HG02642 (cell line): ENCODE measurements around the gene GOSR1.
"Not testable (repeated sequence)": the region's sequence is repeated elsewhere in the genome, so short reads cannot be mapped to it uniquely, and the experiment has no call there.

Experiments used
- ATAC-seq: cut with Tn5 transposase; IDR thresholded peaks from one replicate; pipeline ENCODE4 v1.9.1; 2021; ENCODE audit warnings: mild to moderate bottlenecking; ENCODE audit not compliant: unreplicated experiment, poor library complexity

The GOSR1 gene

GRCh38 chr17:30537667-30538066, 60.5 kb downstream of the GOSR1 start:
- ATAC-seq = not testable (repeated sequence)

- ATAC-seq = no peak
Measured at GRCh38 chr17:30541802-30542201, 64.6 kb downstream of the GOSR1 start.

- no peak for ATAC-seq
Measured at GRCh38 chr17:30543456-30543855, 66.2 kb downstream of the GOSR1 start.

- ATAC-seq = no peak
Measured at GRCh38 chr17:30545024-30545423, 67.8 kb downstream of the GOSR1 start.

- no peak for ATAC-seq
Measured at GRCh38 chr17:30547778-30548573, 70.8 kb downstream of the GOSR1 start.

GRCh38 chr17:30549181-30549580, 72.0 kb downstream of the GOSR1 start:
- not testable (repeated sequence) for ATAC-seq

- ATAC-seq = no peak
Measured at GRCh38 chr17:30549864-30550511, 72.8 kb downstream of the GOSR1 start.

- ATAC-seq = peak; percentile 61
Measured at GRCh38 chr17:30550512-30551273, 73.5 kb downstream of the GOSR1 start.

- ATAC-seq = not testable (repeated sequence)
Measured at GRCh38 chr17:30551274-30551995, 74.2 kb downstream of the GOSR1 start.

GRCh38 chr17:30551996-30552339, 74.8 kb downstream of the GOSR1 start:
- ATAC-seq = no peak

- ATAC-seq = no peak
Measured at GRCh38 chr17:30552994-30553566, 75.9 kb downstream of the GOSR1 start.

- not testable (repeated sequence) for ATAC-seq
Measured at GRCh38 chr17:30553823-30554440, 76.7 kb downstream of the GOSR1 start.

- no peak for ATAC-seq
Measured at GRCh38 chr17:30554839-30555751, 77.9 kb downstream of the GOSR1 start.

- no peak for ATAC-seq
Measured at GRCh38 chr17:30555942-30556341, 78.7 kb downstream of the GOSR1 start.

- ATAC-seq = no peak
Measured at GRCh38 chr17:30556374-30557332, 79.4 kb downstream of the GOSR1 start.

GRCh38 chr17:30557916-30558685, 80.9 kb downstream of the GOSR1 start:
- no peak for ATAC-seq
